Muscle of leg (tissue), 11 donors: ENCODE data around the gene TFCP2. TPM values are rescaled to one million over a fixed set of nuclear protein-coding genes. Genes with fewer than 3 reads are reported as not detected.
A peak's percentile ranks its signal among the peaks of the same experiment; 100 is the strongest.
"Not testable (repeated sequence)": the region's sequence is repeated elsewhere in the genome, so short reads cannot be mapped to it uniquely, and the experiment has no call there.

Experiments
- DNase-seq: peaks from one replicate; pipeline ENCODE4 v3.0.0; 2013
- H3K27ac ChIP-seq: one replicate; pipeline ENCODE4 v1.5.1; 2013; ENCODE audit warnings: mild to moderate bottlenecking, low read length, control low read depth
- H3K27me3 ChIP-seq: one replicate; pipeline ENCODE4 v1.6.1; 2013; ENCODE audit warnings: low read length; ENCODE audit not compliant: control insufficient read depth, insufficient read depth
- H3K36me3 ChIP-seq: one replicate; pipeline ENCODE4 v1.6.1; 2013; ENCODE audit warnings: low read length; ENCODE audit not compliant: control insufficient read depth, insufficient read depth
- H3K4me1 ChIP-seq: one replicate; pipeline ENCODE4 v1.6.1; 2013; ENCODE audit warnings: low read length; ENCODE audit not compliant: control insufficient read depth, insufficient read depth
- H3K4me3 ChIP-seq: one replicate; pipeline ENCODE4 v1.5.1; 2013; ENCODE audit warnings: low read length, control low read depth
- H3K9me3 ChIP-seq: replicated peaks from 2 replicates; pipeline ENCODE4 v1.6.1; 2013; ENCODE audit warnings: low read depth, low read length; ENCODE audit not compliant: control insufficient read depth
- WGBS: methylation state at CpG from one replicate; pipeline ENCODE4 v1.1.5; 2013; ENCODE audit warnings: missing lambda C conversion rate; ENCODE audit not compliant: insufficient coverage; 5-methylcytosine and 5-hydroxymethylcytosine counted together
- polyA plus RNA-seq, 8 donors: library from polyadenylated mRNA; unstranded; fragments of 120-200 nt; gene quantifications; one replicate each; pipeline versions ENCODE4 v1.2.1 to v1.2.3, GENCODE V29; 2013; ENCODE audit warnings: inconsistent platforms in 1 of 8, low replicate concordance in 1 of 8; ENCODE audit not compliant: insufficient read length in 8 of 8, insufficient read depth in 1 of 8
- total RNA-seq: library from RNA; stranded (reverse); fragments of 120-200 nt; gene quantifications from one replicate; pipeline ENCODE4 v1.2.4, GENCODE V29; 2013

TFCP2 gene
- total and polyA plus RNA-seq, 9 donors: 18.3 to 50.3 (median 42.1) TPM

DNA sequence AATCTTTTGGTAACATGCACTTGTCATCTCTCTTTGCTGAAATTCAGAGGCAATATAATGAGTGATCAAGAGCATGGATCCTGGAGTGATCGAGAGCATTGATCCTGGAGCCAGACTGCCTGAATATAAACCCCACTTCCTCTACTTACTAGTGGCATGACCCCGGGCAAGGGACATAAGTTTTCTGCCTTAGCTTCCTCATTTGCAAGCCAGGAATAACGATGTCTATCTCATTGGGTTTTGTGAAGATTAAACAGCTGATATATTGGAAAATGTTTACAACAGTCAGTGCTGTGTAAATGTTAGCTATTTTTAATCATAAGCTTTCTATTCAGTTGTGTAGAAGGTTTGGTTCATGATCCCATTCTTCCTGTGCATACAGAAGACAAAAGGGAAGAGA lies 87.2 kb downstream of the TFCP2 start:
- no peak overlapping the region for H3K27ac ChIP-seq
- peaks cover 11% of the 10 kb centered on the region for H3K4me1 ChIP-seq
- H3K36me3 ChIP-seq: peaks cover 6% of the 10 kb centered on the region
- no peaks in the 10 kb centered on the region for H3K9me3 ChIP-seq
- H3K4me3 ChIP-seq: no peak overlapping the region
- no CpG with 5 or more reads among the region's 3 CpGs for WGBS
- DNase-seq: peak; percentile 27
- no peaks in the 10 kb centered on the region for H3K27me3 ChIP-seq

DNA sequence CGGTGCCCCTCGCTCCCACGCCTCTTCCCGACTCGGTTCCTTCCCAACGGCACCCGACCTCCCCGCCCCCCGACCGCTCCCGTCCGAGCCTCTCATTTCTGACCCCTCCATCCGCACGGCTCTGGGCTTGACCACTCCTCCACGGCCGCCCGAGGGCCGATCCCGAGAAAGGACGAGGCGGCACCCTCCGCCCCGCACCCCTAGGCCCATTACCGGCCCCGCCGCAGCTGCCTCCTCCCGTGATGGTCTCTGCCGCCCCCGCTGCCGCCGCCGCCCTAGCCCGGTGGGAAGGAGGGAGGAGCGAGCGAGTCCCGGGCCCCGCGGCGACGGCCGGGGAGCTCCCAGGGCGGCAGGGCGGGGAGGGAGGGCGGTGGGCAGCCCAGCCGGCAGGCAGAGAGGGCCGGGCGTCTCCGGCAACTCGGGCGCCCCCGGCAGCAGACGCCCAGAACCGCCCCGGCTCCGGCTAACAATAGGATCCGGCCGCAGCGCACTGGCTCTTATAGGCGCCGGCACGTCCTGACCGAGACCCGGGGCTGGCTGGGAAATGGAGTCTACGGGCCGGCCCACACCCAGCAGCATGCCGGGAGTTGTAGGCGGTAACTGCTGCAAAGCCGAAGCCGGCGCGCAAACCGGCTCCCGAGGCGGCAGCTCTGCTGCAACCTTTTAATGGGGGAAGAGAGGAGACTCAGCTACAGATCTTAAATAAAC lies 89.7 kb downstream of the TFCP2 start, which contains the start of gene CSRNP2:
TSS of gene CSRNP2 (minus strand) at position 471 of the 708 bp plus-strand sequence. CDS start 7,035 bp downstream, outside the sequence.
- H3K9me3 ChIP-seq: no peaks in the 10 kb centered on the region
- DNase-seq: peak; percentile 98
- peak within 1 kb of the TSS; percentile 97 for H3K27ac ChIP-seq
- H3K4me3 ChIP-seq: peak within 1 kb of the TSS; percentile 95
- under 1% methylated on average over 63 of the region's 74 CpGs for WGBS
- no peaks in the 10 kb centered on the region for H3K36me3 ChIP-seq
- no peaks in the 10 kb centered on the region for H3K27me3 ChIP-seq
- peaks cover 11% of the 10 kb centered on the region for H3K4me1 ChIP-seq

DNA sequence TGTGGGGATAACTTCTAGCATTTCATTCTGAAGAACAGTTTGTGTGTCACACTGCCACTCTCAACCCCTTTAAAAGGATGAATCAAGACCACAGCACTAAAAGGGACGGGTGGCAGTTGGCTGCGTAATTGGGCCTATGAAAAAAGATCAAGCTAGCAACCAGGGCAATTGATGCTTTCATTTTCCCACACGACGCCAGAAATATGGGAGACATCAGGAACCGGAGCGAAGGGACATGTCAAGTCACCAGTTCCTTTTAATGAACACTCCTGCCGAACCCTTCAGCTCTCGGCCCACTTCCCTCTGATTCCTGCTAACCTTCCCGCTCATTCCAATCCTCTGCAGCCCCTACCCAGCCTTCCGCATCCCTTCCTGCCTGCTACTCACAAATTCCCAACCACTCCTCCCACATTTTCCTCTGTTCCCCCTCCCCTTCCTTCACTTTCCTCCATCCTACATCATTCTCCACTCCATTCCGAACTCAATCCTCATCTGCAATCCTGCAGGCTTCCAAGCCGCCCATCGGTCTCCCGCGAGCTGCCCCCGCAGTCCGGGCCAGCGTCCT lies 90.3 kb downstream of the TFCP2 start:
- H3K4me3 ChIP-seq: peak overlapping the region; percentile 95
- no peaks in the 10 kb centered on the region for H3K9me3 ChIP-seq
- peak; percentile 74 for DNase-seq
- peak overlapping the region; percentile 97 for H3K27ac ChIP-seq
- peaks cover 11% of the 10 kb centered on the region for H3K4me1 ChIP-seq
- no peaks in the 10 kb centered on the region for H3K36me3 ChIP-seq
- 0% methylated on average over 18 of the region's 18 CpGs for WGBS
- H3K27me3 ChIP-seq: no peaks in the 10 kb centered on the region

DNA sequence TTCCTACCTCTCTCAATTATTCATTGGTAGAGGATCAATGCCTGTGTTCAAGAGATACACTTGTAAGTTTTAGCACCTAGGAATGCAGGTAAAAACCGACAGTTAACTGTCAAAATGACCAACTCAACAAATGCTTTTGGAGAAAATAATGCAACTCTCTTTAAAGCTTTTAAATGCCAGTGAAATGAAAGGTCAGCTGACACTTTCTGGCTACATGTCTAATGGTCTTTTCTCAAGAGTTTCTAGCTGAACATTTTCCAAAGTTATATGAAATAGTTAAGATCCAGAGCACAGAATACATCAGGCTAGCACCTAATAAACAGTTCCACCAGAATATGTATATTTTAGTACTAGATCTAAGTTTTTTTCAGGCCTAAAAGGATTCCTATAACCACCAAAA lies 91.5 kb downstream of the TFCP2 start:
- Histone ChIP-seq H3K9me3 (no peaks in the 10 kb centered on the region), H3K36me3 (no peaks in the 10 kb centered on the region), H3K27me3 (no peaks in the 10 kb centered on the region), H3K27ac (no peak overlapping the region), H3K4me3 (no peak overlapping the region), H3K4me1 (peaks cover 15% of the 10 kb centered on the region)
- WGBS: 67% methylated on average over 1 of the region's 1 CpG
- DNase-seq: no peak

DNA sequence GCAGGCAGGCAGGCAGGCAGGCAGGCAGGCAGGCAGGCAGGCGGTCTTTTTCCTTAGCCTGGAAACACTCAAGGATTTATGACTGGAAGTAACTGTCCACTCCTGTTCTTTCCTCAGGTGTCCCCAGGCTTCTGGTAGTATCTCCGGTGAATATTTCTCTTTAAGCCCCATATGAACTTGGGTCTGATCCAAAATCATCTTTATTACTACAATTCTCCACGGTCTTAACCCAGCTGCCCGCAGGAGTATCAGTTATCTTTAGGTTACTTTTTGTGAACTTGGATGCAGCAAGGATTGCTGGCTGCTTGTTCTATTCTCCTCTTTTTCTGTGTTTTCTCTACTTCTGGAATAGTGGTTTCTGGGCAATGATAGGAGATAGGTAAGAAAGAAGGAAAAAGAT lies 92.8 kb downstream of the TFCP2 start:
- Histone ChIP-seq H3K36me3 (peaks cover 4% of the 10 kb centered on the region), H3K27me3 (no peaks in the 10 kb centered on the region), H3K4me3 (no peak overlapping the region), H3K27ac (no peak overlapping the region), H3K9me3 (no peaks in the 10 kb centered on the region), H3K4me1 (peaks cover 21% of the 10 kb centered on the region)
- no peak for DNase-seq
- WGBS: no CpG with 5 or more reads among the region's 4 CpGs

DNA sequence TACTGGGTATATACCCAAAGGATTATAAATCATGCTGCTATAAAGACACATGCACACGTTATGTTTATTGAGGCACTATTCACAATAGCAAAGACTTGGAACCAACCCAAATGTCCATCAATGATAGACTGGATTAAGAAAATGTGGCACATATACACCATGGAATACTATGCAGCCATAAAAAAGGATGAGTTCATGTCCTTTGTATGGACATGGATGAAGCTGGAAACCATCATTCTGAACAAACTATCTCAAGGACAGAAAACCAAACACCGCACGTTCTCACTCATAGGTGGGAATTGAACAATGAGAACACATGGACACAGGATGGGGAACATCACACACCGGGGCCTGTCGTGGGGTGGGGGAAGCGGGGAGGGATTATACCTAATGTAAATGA lies 94.1 kb downstream of the TFCP2 start:
- H3K9me3 ChIP-seq, DNase-seq, H3K27ac ChIP-seq, H3K27me3 ChIP-seq, H3K36me3 ChIP-seq, H3K4me3 ChIP-seq: not testable (repeated sequence)
- no CpG with 5 or more reads among the region's 6 CpGs for WGBS
- H3K4me1 ChIP-seq: peaks cover 21% of the 10 kb centered on the region

DNA sequence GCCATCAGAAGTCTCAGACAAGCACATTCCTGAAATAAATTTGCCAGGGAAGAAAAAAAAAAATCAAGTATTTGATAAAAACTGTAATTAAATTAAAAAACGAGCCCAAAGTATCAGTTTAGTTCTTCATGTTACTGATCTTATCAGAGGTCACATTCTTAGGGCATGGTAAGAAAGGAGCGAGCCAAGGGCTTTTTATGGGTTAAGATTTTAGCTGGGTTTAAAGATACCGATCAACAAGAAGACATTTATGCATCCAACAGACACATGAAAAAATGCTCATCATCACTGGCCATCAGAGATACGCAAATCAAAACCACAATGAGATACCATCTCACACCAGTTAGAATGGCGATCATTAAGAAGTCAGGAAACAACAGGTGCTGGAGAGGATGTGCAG lies 94.6 kb downstream of the TFCP2 start:
- Histone ChIP-seq H3K36me3 (peaks cover 14% of the 10 kb centered on the region), H3K4me1 (peaks cover 19% of the 10 kb centered on the region)
- not testable (repeated sequence) for H3K27ac ChIP-seq, DNase-seq, H3K9me3 ChIP-seq, H3K4me3 ChIP-seq, H3K27me3 ChIP-seq
- no CpG with 5 or more reads among the region's 5 CpGs for WGBS

DNA sequence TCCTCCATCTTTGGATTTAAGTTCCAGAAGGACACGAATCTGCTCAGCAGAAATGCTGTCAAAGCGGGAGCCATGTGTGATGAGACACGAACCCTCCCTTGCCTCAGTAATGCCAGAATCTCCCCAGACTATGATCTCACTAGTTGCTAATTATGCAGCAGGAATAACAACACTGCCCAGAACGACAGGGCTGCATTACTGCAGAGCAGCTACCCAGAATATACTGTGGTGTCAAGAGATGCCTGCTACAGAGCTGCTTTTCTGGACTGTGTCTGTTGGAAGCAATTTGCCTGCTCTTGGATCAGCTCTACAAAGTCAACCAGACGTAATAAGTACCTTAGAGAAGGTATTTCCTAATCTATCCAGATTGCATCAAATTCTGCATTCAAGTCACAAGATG lies 95.0 kb downstream of the TFCP2 start:
- H3K4me1 ChIP-seq: peaks cover 19% of the 10 kb centered on the region
- no peak overlapping the region for H3K27ac ChIP-seq
- H3K36me3 ChIP-seq: peaks cover 18% of the 10 kb centered on the region
- peak; percentile 24 for DNase-seq
- 44% methylated on average over 3 of the region's 5 CpGs for WGBS
- H3K4me3 ChIP-seq: no peak overlapping the region
- no peaks in the 10 kb centered on the region for H3K27me3 ChIP-seq
- no peaks in the 10 kb centered on the region for H3K9me3 ChIP-seq

DNA sequence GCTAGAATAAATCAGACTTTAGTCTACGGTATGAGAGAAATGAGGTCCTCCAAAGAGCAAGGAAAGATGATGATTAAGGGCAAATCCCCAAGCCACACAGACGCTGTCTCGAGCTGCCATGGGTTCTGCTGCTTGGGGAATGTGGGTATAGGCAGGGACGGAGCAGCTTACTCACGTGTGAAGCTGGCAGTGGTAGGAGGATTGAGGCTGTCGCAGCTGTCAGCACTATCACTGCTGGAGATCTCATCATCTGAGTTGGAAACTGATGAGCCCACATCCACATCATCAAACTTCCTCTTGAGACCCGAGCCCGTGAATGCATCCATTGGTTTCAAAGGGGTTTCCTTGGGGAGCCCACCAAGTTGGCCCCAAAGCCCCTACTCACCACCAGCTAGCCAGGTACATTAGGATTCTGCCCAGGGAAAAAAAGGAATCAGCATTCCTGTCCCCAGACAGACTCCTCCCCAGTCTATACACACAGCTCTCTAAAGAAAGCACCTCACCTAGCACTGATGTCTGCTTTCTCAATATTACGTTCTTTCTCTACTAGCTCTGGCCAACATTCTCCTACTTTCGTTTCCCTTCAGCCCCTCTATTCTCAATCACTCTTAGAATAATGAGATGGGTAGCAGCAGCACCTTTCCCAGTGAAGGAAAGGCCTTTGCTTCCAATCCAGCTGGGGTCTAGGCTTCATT lies 96.6 kb downstream of the TFCP2 start:
- no peaks in the 10 kb centered on the region for H3K27me3 ChIP-seq
- DNase-seq: no peak
- no peaks in the 10 kb centered on the region for H3K9me3 ChIP-seq
- no peak overlapping the region for H3K4me3 ChIP-seq
- peaks cover 31% of the 10 kb centered on the region for H3K36me3 ChIP-seq
- WGBS: 58% methylated on average over 8 of the region's 10 CpGs
- peaks cover 12% of the 10 kb centered on the region for H3K4me1 ChIP-seq
- H3K27ac ChIP-seq: peak overlapping the region; percentile 7

DNA sequence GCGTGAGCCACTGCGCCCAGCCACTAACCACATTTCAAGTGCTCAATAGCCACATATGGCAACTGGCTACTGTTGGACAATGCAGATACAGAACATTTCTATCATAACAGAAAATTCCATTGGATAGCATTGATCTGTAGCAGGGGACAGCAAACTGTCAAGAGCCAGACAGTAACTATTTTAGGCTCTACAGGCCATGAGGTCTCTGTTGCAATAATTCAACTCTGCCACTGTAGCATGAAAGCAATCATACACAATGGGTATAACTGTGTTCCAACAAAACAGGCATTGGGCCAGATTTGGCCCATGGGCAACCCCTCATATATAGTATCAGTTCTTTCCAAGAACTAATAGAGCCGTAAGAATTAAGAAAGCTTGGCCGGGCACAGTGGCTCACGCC lies 97.5 kb downstream of the TFCP2 start:
- peaks cover 39% of the 10 kb centered on the region for H3K36me3 ChIP-seq
- H3K9me3 ChIP-seq: no peaks in the 10 kb centered on the region
- H3K4me1 ChIP-seq: peaks cover 15% of the 10 kb centered on the region
- no peak for DNase-seq
- 92% methylated on average over 2 of the region's 5 CpGs for WGBS
- H3K27me3 ChIP-seq: no peaks in the 10 kb centered on the region
- H3K27ac ChIP-seq: no peak overlapping the region
- no peak overlapping the region for H3K4me3 ChIP-seq
